GM10248 (cell line): ENCODE measurements around the gene USP10.

Source experiments
- CTCF ChIA-PET: fragments of 300-600 bp; sonication (Branson Sonifier 250); formaldehyde crosslinking; extraction: SDS; loops from one replicate; lab custom pipeline; 2021; ENCODE audit warnings: antibody characterized with exemption; lab: Yijun Ruan, JAX
- POLR2A ChIA-PET: fragments of 350-650 bp; sonication (Branson Sonifier 250); formaldehyde crosslinking; extraction: SDS; loops from one replicate; lab custom pipeline; 2020; ENCODE audit warnings: antibody characterized with exemption; lab: Yijun Ruan, JAX
- DNase-seq: peaks from one replicate; pipeline ENCODE4 v3.0.0; 2012; ENCODE audit errors: extremely low spot score
- TF ChIP-seq, protein P1 (sequence below): IDR thresholded peaks from 2 replicates; pipeline ENCODE4 v1.5.1; 2012; ENCODE audit warnings: mild to moderate bottlenecking, low read depth; ENCODE audit errors: extremely low read depth, missing control alignments, control extremely low read depth

USP10 gene

DNA sequence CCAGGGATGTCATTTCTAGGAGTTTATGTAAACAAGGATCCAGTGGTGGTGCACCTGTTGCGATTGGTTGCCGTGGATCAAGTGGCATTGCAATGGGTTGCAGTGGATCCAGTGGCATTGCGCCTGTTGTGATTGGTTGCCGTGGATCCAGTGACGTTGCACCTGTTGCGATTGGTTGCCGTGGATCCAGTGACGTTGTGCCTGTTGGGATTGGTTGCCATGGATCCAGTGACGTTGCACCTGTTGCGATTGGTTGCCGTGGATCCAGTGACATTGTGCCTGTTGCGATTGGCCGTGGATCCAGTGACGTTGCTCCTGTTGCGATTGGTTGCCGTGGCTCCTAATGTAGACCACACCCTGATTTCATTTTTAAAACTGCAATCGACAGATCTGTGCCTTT, 63.8 kb downstream of the USP10 start:
- TF ChIP-seq, protein P1, sequence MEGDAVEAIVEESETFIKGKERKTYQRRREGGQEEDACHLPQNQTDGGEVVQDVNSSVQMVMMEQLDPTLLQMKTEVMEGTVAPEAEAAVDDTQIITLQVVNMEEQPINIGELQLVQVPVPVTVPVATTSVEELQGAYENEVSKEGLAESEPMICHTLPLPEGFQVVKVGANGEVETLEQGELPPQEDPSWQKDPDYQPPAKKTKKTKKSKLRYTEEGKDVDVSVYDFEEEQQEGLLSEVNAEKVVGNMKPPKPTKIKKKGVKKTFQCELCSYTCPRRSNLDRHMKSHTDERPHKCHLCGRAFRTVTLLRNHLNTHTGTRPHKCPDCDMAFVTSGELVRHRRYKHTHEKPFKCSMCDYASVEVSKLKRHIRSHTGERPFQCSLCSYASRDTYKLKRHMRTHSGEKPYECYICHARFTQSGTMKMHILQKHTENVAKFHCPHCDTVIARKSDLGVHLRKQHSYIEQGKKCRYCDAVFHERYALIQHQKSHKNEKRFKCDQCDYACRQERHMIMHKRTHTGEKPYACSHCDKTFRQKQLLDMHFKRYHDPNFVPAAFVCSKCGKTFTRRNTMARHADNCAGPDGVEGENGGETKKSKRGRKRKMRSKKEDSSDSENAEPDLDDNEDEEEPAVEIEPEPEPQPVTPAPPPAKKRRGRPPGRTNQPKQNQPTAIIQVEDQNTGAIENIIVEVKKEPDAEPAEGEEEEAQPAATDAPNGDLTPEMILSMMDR = no peak
- POLR2A ChIA-PET = no interaction called here
- DNase-seq = no peak

DNA sequence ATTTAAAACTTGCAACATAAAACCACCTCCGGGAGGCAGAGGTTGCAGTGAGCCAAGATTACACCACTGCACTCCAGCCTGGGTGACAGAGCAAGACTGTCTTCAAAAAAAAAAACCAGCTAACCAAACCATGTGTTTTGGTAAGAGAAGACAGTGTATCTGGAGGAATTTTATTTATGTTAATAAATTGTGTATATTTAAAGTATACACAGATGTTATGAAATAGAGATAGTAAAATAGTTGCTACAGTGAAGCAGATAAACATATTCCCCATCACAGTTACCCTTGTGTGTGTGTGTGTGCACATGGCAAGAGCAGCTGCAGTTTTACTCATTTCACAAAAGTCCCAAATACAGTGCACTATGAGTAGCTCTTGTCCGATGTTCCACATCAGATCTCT, 65.2 kb downstream of the USP10 start:
- no peak for DNase-seq
- ChIA-PET CTCF (interaction anchor here (0.6 to 3.2 kb wide), 4 partner anchors 9 to 206 kb away, joined by 3 to 22 read pairs (median 4); no protein-coding TSS in a partner anchor), POLR2A (no interaction called here)
- TF ChIP-seq, protein P1 = no peak

More for the DNA sequence above, 63.8 kb downstream of the USP10 start:
- CTCF ChIA-PET = interaction anchor here (1.2 to 5.4 kb wide), 3 partner anchors 10 to 188 kb away, joined by 4 to 33 read pairs (median 18); no protein-coding TSS in a partner anchor

DNA sequence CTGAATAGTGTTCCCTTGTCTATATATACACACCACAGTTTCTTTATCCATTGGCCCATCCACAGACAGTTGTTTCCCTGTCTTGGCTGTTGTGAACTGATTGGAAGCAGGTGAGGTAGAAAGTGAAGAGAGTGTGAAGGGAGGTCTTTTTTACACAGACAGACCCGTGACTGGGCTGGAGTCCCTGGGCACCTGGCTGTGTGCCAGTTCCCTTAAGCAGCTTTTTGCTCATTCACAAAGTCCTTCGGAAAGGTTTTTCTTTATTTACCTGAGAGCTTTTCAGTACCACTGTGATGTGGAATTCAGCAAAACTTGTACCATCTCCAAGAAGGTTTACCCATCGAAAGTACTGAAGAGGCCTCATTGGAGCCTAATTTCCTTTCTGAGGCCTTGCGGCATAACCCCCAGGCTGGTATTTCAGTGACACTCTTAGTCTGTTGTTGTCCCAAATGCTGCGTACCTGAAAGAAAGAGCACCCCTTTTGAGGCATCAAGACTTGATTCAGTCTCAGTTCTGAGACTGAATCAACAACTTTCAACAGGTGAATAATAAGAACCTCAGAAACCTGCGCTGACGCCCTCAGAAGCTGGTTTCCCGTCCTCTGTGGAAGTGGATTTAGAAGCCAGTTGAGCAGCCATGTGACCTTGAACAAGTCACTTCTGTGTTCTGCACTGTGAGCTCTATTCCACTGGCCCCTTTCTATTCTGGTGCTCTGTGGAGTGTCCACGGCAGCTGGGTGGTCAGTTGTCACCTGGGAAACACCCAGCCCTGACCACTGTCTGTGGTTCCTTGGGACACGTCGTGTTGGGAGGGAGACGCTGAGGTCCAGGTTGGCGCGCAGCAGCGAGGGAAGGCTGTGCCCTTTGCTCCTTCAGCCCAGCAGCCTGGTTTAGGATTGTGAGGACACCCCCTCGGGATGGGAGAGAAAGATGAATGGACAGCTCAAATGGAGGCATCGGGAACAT, 66.1 kb downstream of the USP10 start:
- TF ChIP-seq, protein P1 = no peak
- no peak for DNase-seq
- ChIA-PET CTCF (interaction anchor here (1.0 to 3.2 kb wide), 5 partner anchors 10 to 187 kb away, joined by 3 to 22 read pairs (median 4); no protein-coding TSS in a partner anchor), POLR2A (no interaction called here)

DNA sequence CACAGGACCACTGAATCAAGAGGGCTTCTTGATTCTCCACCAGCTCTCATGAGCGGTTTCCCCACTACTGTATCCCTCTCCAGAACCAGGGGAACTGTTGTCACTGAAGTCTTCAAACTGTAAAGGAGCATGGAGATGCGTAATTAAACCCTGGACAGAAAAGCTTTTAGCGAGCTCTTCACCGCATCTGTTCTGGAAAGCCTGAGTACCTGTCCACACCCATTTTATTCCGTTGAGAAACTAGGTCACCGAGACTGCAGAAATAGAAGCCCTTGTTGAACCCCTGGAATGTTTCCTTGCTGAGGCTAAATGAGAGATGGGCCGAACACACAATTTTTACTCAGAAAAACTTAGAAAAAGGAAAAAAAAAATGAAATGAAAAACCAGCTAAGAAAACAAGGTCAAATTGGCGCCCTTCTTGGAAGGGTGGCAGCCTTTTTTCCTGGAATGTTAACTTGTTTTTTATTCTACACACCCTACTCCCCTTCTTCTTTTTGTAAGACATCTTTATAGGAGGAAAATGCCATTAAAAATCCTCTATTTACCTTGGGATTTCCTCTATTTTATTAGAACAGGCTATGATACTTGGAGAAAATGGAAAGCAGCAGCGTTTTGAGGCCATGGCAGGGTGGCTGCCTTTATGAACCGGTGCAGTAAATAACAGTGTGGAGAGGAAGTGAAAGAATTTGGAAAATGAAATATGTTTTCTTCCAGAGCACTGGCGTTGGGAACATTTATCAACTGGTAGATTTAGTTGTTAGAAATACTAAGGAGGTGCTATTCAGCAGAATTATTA, 67.4 kb downstream of the USP10 start:
- TF ChIP-seq, protein P1 = no peak
- ChIA-PET POLR2A (no interaction called here), CTCF (interaction anchor here (1.2 to 3.2 kb wide), 3 partner anchors 13 to 185 kb away, joined by 4 to 22 read pairs (median 5); no protein-coding TSS in a partner anchor)
- no peak for DNase-seq

DNA sequence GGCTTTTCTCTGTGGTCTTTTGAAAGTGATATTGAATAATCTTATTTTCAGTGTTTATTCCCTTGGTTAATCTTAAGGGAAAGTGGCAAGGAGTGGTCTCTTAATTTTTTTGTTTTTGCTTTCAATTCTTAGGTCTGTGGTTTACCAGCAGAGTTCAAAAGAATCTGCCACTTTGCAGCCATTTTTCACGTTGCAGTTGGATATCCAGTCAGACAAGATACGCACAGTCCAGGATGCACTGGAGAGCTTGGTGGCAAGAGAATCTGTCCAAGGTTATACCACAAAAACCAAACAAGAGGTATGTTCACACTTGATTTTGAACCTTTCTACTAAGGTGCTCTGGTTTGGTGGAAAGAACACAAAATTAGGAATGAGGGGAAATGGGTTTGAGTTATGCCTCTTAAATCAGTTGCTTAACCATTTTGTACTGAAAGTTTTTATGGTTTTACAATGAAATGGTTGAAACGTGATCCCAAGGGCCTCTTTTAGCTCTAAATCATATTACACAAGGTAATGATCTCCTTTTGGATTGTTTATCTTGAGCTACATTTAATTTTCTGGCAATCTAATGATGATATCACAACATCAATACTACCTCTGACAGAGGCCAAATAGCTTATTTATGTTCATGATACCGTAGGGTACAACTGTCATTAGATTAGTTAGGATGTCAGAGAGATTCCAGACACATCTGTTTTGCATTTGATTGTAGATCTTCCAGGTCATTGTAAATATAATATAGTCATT, 68.4 kb downstream of the USP10 start:
- DNase-seq = no peak
- TF ChIP-seq, protein P1 = no peak
- ChIA-PET CTCF (interaction anchor here (1.1 to 2.4 kb wide), 6 partner anchors 8 to 203 kb away, joined by 3 to 18 read pairs (median 5); no protein-coding TSS in a partner anchor), POLR2A (no interaction called here)
